Stimulated activated naive CD8-positive, alpha-beta T cell treated with anti-CD3 and anti-CD28 coated beads, Interleukin-15, Interleukin-2, amounts not matched to agents 100 ng/mL and 50 ng/mL, for 24 hours (primary cell): Measurements from ENCODE around the gene JMJD7.

Experiments
- H3K27ac Mint-ChIP-seq: one replicate; pipeline ENCODE4 v1.8.0; 2021; ENCODE audit warnings: mild to moderate bottlenecking, mixed read lengths
- H3K27me3 Mint-ChIP-seq: one replicate; pipeline ENCODE4 v1.8.0; 2021; ENCODE audit warnings: mixed read lengths
- H3K36me3 Mint-ChIP-seq: one replicate; pipeline ENCODE4 v1.8.0; 2021; ENCODE audit warnings: low read depth, mixed read lengths
- H3K4me1 Mint-ChIP-seq: one replicate; pipeline ENCODE4 v1.8.0; 2021; ENCODE audit warnings: low read depth, mixed read lengths
- H3K4me3 Mint-ChIP-seq: one replicate; pipeline ENCODE4 v1.8.0; 2021; ENCODE audit warnings: mild to moderate bottlenecking, mixed read lengths
- H3K9me3 Mint-ChIP-seq: one replicate; pipeline ENCODE4 v1.8.0; 2021; ENCODE audit warnings: mixed read lengths

Gene JMJD7

GRCh38 chr15:41794081-41794480, 33.8 kb upstream of the JMJD7 start:
- Mint-ChIP-seq H3K4me3 (no peak overlapping the region), H3K9me3 (no peaks in the 10 kb centered on the region), H3K4me1 (peaks cover 62% of the 10 kb centered on the region), H3K27ac (no peak overlapping the region), H3K27me3 (no peaks in the 10 kb centered on the region), H3K36me3 (no peaks in the 10 kb centered on the region)

GRCh38 chr15:41795996-41796856, 31.7 kb upstream of the JMJD7 start:
- Mint-ChIP-seq H3K4me3 (no peak overlapping the region), H3K36me3 (peaks cover 13% of the 10 kb centered on the region), H3K27me3 (no peaks in the 10 kb centered on the region)

GRCh38 chr15:41797201-41797944, 30.5 kb upstream of the JMJD7 start:
- Mint-ChIP-seq H3K36me3 (peaks cover 14% of the 10 kb centered on the region), H3K4me3 (no peak overlapping the region), H3K4me1 (peaks cover 39% of the 10 kb centered on the region), H3K27ac (peak overlapping the region; percentile 26), H3K27me3 (no peaks in the 10 kb centered on the region), H3K9me3 (no peaks in the 10 kb centered on the region)

More at GRCh38 chr15:41795996-41796856, 31.7 kb upstream of the JMJD7 start:
- peaks cover 48% of the 10 kb centered on the region for H3K4me1 Mint-ChIP-seq
- H3K27ac Mint-ChIP-seq: no peak overlapping the region
- no peaks in the 10 kb centered on the region for H3K9me3 Mint-ChIP-seq

- no peaks in the 10 kb centered on the region for H3K27me3 Mint-ChIP-seq
- H3K4me1 Mint-ChIP-seq: peaks cover 39% of the 10 kb centered on the region
- no peaks in the 10 kb centered on the region for H3K9me3 Mint-ChIP-seq
- H3K4me3 Mint-ChIP-seq: no peak overlapping the region
- peak overlapping the region; percentile 56 for H3K27ac Mint-ChIP-seq
- peaks cover 14% of the 10 kb centered on the region for H3K36me3 Mint-ChIP-seq
Observed at GRCh38 chr15:41798607-41799487, 29.0 kb upstream of the JMJD7 start.

GRCh38 chr15:41799488-41799805, 28.4 kb upstream of the JMJD7 start:
- Mint-ChIP-seq H3K27me3 (no peaks in the 10 kb centered on the region), H3K4me3 (no peak overlapping the region), H3K9me3 (no peaks in the 10 kb centered on the region), H3K36me3 (peaks cover 14% of the 10 kb centered on the region), H3K4me1 (peaks cover 39% of the 10 kb centered on the region), H3K27ac (no peak overlapping the region)

GRCh38 chr15:41801185-41801584, 26.7 kb upstream of the JMJD7 start:
- H3K4me1 Mint-ChIP-seq: peaks cover 35% of the 10 kb centered on the region
- H3K27ac Mint-ChIP-seq: no peak overlapping the region
- no peaks in the 10 kb centered on the region for H3K27me3 Mint-ChIP-seq
- no peaks in the 10 kb centered on the region for H3K9me3 Mint-ChIP-seq
- no peak overlapping the region for H3K4me3 Mint-ChIP-seq
- peaks cover 14% of the 10 kb centered on the region for H3K36me3 Mint-ChIP-seq

- H3K4me1 Mint-ChIP-seq: peaks cover 30% of the 10 kb centered on the region
- H3K27me3 Mint-ChIP-seq: no peaks in the 10 kb centered on the region
- no peak overlapping the region for H3K4me3 Mint-ChIP-seq
- no peak overlapping the region for H3K27ac Mint-ChIP-seq
- H3K36me3 Mint-ChIP-seq: peaks cover 14% of the 10 kb centered on the region
- no peaks in the 10 kb centered on the region for H3K9me3 Mint-ChIP-seq
Observed at GRCh38 chr15:41801850-41802455, 25.9 kb upstream of the JMJD7 start.

- H3K27ac Mint-ChIP-seq: no peak overlapping the region
Observed at GRCh38 chr15:41804361-41804760, 23.5 kb upstream of the JMJD7 start.

GRCh38 chr15:41804916-41805666, 22.8 kb upstream of the JMJD7 start:
- H3K27ac Mint-ChIP-seq: no peak overlapping the region
- no peak overlapping the region for H3K4me3 Mint-ChIP-seq
- H3K4me1 Mint-ChIP-seq: peaks cover 10% of the 10 kb centered on the region
- peaks cover 12% of the 10 kb centered on the region for H3K36me3 Mint-ChIP-seq
- H3K9me3 Mint-ChIP-seq: no peaks in the 10 kb centered on the region
- no peaks in the 10 kb centered on the region for H3K27me3 Mint-ChIP-seq

More at GRCh38 chr15:41804361-41804760, 23.5 kb upstream of the JMJD7 start:
- Mint-ChIP-seq H3K4me3 (no peak overlapping the region), H3K4me1 (peaks cover 14% of the 10 kb centered on the region), H3K9me3 (no peaks in the 10 kb centered on the region), H3K27me3 (no peaks in the 10 kb centered on the region), H3K36me3 (peaks cover 14% of the 10 kb centered on the region)

- Mint-ChIP-seq H3K27me3 (no peaks in the 10 kb centered on the region), H3K27ac (no peak overlapping the region), H3K4me1 (peaks cover 10% of the 10 kb centered on the region), H3K4me3 (no peak overlapping the region), H3K36me3 (peaks cover 6% of the 10 kb centered on the region), H3K9me3 (no peaks in the 10 kb centered on the region)
Observed at GRCh38 chr15:41805711-41806110, 22.2 kb upstream of the JMJD7 start.

- Mint-ChIP-seq H3K4me1 (peaks cover 10% of the 10 kb centered on the region), H3K9me3 (no peaks in the 10 kb centered on the region), H3K27me3 (no peaks in the 10 kb centered on the region), H3K27ac (no peak overlapping the region), H3K4me3 (no peak overlapping the region), H3K36me3 (no peaks in the 10 kb centered on the region)
Observed at GRCh38 chr15:41806291-41807181, 21.4 kb upstream of the JMJD7 start.

GRCh38 chr15:41809121-41809520, 18.8 kb upstream of the JMJD7 start:
- no peaks in the 10 kb centered on the region for H3K27me3 Mint-ChIP-seq
- H3K4me1 Mint-ChIP-seq: peaks cover 10% of the 10 kb centered on the region
- no peak overlapping the region for H3K4me3 Mint-ChIP-seq
- H3K9me3 Mint-ChIP-seq: no peaks in the 10 kb centered on the region
- peaks cover 4% of the 10 kb centered on the region for H3K36me3 Mint-ChIP-seq
- peak overlapping the region; percentile 33 for H3K27ac Mint-ChIP-seq

- no peaks in the 10 kb centered on the region for H3K9me3 Mint-ChIP-seq
- no peak overlapping the region for H3K4me3 Mint-ChIP-seq
- H3K27ac Mint-ChIP-seq: peak overlapping the region; percentile 26
- peaks cover 8% of the 10 kb centered on the region for H3K4me1 Mint-ChIP-seq
- H3K27me3 Mint-ChIP-seq: no peaks in the 10 kb centered on the region
- peaks cover 9% of the 10 kb centered on the region for H3K36me3 Mint-ChIP-seq
Observed at GRCh38 chr15:41809526-41810220, 18.2 kb upstream of the JMJD7 start.
